Glomerular endothelial cell (primary cell): ENCODE results near the gene CHMP5. TPM values are rescaled to one million over a fixed set of nuclear protein-coding genes. Genes with fewer than 3 reads are reported as not detected.

Experiments used
- DNase-seq: peaks from one replicate; pipeline ENCODE4 v3.0.0-alpha.2; 2011; ENCODE audit warnings: low read depth, low spot score; ENCODE audit errors: extremely low read depth
- total RNA-seq: library from RNA; depleted of rRNA; stranded (reverse); fragments of >200 nt; gene quantifications from 2 replicates; pipeline ENCODE4 v1.2.3, GENCODE V29; 2015

The CHMP5 gene
- total RNA-seq, 1 donor from 2014 or later, result 64.9 TPM

GRCh38 chr9:33273266-33273971 is 8.6 kb downstream of the CHMP5 start:
- DNase-seq, result no peak

DNA sequence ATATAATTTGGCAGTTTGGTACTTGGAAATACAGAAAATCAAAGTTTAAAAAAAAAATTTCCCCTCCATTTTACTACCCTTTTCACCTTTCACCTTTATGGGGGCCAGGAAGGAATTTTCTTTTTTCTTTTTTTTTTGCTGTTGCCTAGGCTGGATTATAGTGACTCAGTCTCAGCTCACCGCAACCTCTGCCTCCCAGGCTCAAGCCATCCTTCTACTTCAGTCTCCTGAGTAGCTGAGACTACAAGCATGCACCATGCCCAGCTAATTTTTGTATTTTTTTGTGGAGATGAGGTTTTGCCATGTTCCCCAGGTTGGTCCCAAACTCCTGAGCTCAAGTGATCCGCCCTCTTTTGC is 9.1 kb downstream of the CHMP5 start:
- no peak for DNase-seq

DNA sequence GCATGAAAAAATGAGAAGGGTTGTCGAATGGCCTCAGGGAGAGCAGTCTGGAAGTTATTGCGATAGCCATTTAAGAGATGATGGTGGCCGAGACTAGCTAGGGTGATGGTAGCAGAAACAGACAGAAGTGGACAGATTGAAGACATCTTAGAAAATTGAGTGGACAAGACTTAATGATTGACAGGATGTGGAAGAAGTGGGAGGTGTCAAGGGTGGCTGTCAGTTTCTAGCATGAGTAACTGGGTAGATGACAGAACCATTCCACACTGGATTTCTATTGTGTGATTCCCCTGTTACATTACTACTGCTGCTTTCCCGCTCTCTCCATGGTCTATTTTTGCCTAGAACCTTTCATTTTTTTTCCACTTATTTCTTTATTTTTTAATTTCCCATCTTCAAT is 12.6 kb downstream of the CHMP5 start:
- no peak for DNase-seq

GRCh38 chr9:33285502-33285901 is 20.7 kb downstream of the CHMP5 start:
- no peak for DNase-seq

DNA sequence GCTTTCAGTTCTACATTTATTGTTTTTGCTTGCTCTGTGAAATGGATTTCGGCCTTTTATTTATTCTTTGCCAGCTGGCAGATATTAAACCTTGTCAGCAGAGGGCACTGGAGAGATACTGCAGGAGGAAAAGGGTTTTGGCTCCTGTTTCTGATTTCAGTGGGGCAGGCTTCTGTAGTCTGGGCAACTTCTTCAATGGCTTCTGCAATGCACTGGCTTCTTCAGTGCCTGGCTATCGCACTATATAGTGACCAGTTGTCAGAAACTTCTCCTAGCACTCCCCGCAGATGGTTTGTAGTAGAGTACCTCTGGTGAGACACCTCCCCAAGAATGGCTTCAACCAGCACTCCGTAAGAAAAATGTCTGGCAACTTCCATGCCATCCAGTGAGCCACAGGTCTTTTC is 22.2 kb downstream of the CHMP5 start:
- DNase-seq, result no peak

GRCh38 chr9:33288235-33288634 is 23.4 kb downstream of the CHMP5 start:
- no peak for DNase-seq

DNA sequence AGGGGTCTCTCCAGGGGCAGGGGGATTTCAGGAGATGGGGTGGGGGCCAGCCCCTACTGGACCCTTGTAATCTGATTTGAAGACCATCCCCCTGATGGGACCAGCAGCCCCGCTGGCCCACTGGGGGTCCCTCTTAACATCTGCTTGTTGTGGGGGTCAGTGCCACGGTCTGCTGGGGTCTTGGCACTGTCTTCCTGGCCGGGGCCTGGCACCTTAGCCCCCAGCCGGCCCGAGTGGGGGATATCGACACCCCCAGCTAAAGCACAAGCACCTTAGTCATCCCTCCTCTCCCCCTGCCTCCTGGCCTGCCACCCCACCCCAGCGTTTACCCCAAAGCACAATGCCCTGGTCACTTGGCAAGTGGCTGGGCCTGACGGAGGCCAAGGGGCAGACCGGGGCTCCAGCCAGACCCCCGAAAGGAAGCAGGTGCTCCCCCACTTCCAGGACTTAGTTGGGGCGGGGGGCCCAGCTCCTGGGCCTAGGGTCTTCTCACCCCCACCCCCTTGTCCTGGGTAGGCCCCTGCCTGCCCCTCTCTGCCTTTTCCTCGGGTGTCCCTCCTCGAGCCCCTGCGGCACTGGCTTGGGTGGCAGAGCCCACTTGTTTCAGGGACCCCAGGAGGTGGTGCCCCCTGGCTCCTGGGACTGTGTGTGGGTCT is 24.1 kb downstream of the CHMP5 start:
- DNase-seq, result no peak

DNA sequence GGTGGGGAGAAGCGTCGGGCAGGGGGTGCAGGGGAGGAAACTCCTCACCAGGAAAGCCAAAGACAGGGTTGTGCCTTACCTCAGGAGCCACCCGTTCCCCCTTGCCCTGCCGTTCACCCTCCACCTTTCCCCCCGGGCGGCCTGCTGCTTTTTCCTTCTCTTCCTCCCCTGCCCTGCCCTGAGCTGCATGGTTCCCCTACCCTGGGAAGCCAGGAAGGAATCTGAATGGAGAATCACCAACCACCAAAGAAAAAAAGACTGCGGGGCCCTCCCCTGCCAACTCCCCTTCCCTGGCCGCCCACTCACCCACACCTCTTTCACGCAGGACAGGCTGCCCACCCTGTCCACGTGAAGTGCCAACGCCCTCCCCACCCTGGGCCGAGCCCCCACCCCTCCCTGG is 24.6 kb downstream of the CHMP5 start:
- DNase-seq, result no peak

DNA sequence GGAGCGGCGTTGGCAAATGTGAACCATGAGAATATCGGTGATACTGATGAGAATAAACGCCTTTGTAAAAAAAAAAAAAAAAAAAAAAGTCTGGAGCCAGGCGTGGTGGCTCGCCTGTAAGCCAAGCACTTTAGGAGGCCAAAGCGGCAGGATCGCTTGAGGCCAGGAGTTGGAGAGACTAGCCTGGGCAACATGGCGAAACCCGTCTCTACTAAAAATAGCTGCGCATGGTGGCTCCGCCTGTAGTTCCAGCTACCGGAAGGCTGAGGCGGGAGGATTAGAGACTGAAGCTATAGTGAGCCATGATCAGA is 25.0 kb downstream of the CHMP5 start:
- no peak for DNase-seq

GRCh38 chr9:33290247-33291030 is 25.6 kb downstream of the CHMP5 start, which contains the start of gene NFX1:
NFX1 (plus strand) TSS chr9:33290516; CDS start chr9:33290573, 57 bp downstream.
- DNase-seq, result peak; percentile 81

DNA sequence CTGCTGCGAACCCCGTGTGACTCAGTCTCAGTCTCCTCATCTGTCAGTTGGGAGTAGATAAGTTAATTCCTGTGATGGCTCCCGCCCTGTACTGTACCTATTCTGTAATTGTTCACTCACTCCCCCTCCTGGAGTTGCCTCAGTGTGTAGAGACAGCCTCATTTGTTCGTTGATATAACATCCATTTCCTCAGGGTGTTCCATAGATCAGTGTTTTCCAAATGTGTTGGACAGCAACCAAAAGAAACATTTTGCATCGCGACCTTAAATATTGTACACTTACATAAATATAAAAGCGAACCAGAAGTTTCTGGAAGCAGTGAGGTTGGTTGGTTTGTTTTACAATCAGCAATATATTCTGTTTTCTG is 26.2 kb downstream of the CHMP5 start:
- peak; percentile 20 for DNase-seq

DNA sequence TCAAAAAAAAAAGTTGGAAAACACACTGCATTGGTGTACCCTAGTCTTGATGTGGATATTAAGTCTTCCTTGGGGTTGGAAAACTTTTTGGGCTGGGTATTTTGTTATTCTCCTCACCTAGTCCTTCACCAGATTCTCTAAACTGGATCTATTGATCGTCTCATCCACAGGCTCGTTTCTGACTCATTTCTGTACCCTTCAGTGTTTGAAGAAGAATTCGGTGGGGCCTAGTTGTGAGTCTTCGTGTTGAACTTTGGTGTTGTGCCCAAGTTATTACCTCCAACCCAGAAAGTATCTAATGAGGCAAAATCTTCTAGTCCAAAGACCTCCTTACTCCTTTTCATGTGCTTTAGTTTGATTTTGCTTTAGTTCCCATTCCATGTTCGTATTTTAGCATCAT is 27.1 kb downstream of the CHMP5 start:
- DNase-seq, result no peak

- no peak for DNase-seq
These were observed 28.9 kb downstream of the CHMP5 start for GRCh38 chr9:33293782-33294181.

DNA sequence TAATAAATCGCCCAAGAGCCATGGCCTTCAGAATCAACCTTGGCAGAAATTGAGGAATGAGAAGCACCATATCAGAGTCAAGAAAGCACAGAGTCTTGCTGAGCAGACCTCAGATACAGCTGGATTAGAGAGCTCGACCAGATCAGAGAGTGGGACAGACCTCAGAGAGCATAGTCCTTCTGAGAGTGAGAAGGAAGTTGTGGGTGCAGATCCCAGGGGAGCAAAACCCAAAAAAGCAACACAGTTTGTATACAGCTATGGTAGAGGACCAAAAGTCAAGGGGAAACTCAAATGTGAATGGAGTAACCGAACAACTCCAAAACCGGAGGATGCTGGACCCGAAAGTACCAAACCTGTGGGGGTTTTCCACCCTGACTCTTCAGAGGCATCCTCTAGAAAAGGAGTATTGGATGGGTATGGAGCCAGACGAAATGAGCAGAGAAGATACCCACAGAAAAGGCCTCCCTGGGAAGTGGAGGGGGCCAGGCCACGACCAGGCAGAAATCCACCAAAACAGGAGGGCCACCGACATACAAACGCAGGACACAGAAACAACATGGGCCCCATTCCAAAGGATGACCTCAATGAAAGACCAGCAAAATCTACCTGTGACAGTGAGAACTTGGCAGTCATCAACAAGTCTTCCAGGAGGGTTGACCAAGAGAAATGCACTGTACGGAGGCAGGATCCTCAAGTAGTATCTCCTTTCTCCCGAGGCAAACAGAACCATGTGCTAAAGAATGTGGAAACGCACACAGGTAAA is 30.0 kb downstream of the CHMP5 start:
- no peak for DNase-seq

GRCh38 chr9:33295571-33295970 is 30.7 kb downstream of the CHMP5 start:
- no peak for DNase-seq

GRCh38 chr9:33297432-33297831 is 32.6 kb downstream of the CHMP5 start:
- DNase-seq, result no peak

- no peak for DNase-seq
These were observed 35.7 kb downstream of the CHMP5 start for GRCh38 chr9:33300546-33300945.

DNA sequence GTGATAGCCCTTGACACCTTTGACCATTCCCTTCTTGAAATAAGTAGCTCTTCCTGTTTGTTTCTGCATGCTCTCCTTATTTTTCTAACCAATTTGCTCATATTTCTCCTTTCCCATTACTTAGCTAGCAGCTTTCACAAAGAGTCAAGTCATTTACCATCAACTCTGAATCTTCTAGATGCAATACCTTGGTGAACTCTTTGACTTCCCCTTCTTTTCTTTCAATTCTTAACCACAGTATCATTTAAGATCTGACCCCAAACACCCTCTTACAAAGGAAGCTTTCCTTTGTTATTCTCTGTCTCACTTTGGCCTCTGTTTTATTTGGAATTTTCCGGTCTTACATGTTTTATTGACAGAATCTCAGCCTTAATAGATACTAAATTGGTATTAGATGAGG is 39.5 kb downstream of the CHMP5 start:
- no peak for DNase-seq

DNA sequence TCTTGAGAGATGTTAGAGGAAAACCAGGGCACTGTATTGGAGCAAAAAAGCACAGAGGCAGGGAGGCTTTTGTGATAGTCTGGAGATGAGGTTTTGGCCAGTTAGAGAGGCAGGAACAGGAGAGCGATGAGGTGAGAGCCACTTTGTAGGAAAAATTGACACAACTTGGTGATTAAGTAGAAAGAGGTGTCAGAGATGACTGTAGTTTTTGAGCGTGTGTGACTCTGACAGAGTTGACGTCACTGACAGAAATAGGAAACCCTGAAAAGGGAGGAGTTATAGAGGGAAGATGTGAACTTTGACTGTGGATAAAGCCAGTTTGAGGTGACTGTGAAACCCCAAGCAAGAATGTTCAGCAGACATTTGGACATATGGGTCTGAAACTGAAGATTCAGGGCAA is 41.2 kb downstream of the CHMP5 start:
- no peak for DNase-seq

DNA sequence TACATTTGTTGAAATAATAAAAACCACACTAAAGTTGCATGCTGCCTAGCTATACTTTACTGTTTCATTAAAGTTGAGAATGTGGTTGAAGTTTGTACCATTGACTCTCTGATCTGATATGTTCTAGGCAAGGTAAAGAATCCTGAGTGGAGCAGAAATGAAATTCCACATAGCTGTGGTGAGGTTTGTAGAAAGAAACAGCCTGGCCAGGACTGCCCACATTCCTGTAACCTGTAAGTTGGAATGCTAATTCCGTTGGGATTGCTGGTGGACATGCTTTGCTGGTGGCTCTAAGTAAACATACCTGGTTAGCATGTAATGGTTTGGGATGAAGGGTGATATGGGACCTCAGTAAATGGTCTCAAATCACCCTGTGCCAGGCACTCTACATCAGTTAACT is 42.2 kb downstream of the CHMP5 start:
- no peak for DNase-seq

- DNase-seq, result no peak
These were observed 45.1 kb downstream of the CHMP5 start for GRCh38 chr9:33309903-33310302.
